ENCODE measurements around the gene SGPP1. TPM values are rescaled to one million over a fixed set of nuclear protein-coding genes. Genes with fewer than 3 reads are reported as not detected.

SGPP1 gene
- total and polyA plus RNA-seq, 2 donors (not counting 1 experiment from before 2014, with no cell fraction given) = 13.8 to 46.4 TPM

GRCh38 chr14:63673886-63674497 lies 53.9 kb downstream of the SGPP1 start:
- H3K27me3 Mint-ChIP-seq = no peaks in the 10 kb centered on the region
- no peaks in the 10 kb centered on the region for H3K9me3 Mint-ChIP-seq (ENCODE audit: insufficient read depth)
- H3K4me3 Mint-ChIP-seq = no peak overlapping the region
- H3K4me2 ChIP-seq (replicated peaks; ENCODE audit: low read depth, low read length, poor library complexity, severe bottlenecking) = no peak overlapping the region
- H3K4me1 ChIP-seq (ENCODE audit: control insufficient read depth in 2 of 2, insufficient read depth in 2 of 2, low read length in 2 of 2) = no peaks in the 10 kb centered on the region
- H2AFZ ChIP-seq (ENCODE audit: insufficient read depth, low read depth, low read length, poor library complexity, severe bottlenecking) = no peak overlapping the region
- H3K4me1 Mint-ChIP-seq = no peaks in the 10 kb centered on the region
- H3K9ac ChIP-seq (ENCODE audit: low read length) = no peak overlapping the region
- H3K27me3 ChIP-seq (replicated peaks in 1 of 4; ENCODE audit: control extremely low read depth in 1 of 4, control insufficient read depth in 3 of 4, insufficient read depth in 4 of 4, low read length in 3 of 4) = no peaks in the 10 kb centered on the region
- H3K36me3 ChIP-seq (replicated peaks in 1 of 2; ENCODE audit: control extremely low read depth in 1 of 2, control insufficient read depth in 1 of 2, extremely low read depth in 1 of 2, insufficient read depth in 2 of 2, low read length in 1 of 2) = peaks cover 0 to 14% of the 10 kb centered on the region in 2 experiments
- intact Hi-C loops (cut with micrococcal nuclease) = no loop called here
- POLR2A ChIA-PET = no interaction called here
- no peaks in the 10 kb centered on the region for H3K79me2 ChIP-seq (ENCODE audit: control insufficient read depth, insufficient read depth, low read length)
- no peak overlapping the region for H3K27ac ChIP-seq (ENCODE audit: low read length in 2 of 2)
- no peaks in the 10 kb centered on the region for H4K20me1 ChIP-seq (ENCODE audit: control insufficient read depth, insufficient read depth, low read length, poor library complexity, severe bottlenecking)
- no peak for DNase-seq
- H3K27ac Mint-ChIP-seq = no peak overlapping the region
- ATAC-seq (ENCODE audit: low read depth) = no peak
- no peaks in the 10 kb centered on the region for H3K9me3 ChIP-seq (ENCODE audit: control extremely low read depth in 1 of 3, control insufficient read depth in 2 of 3, insufficient read depth in 1 of 3, low read length in 2 of 3)
- H3K4me3 ChIP-seq (ENCODE audit: control extremely low read depth in 1 of 5, extremely low read depth in 1 of 5, insufficient read depth in 1 of 5, low read depth in 2 of 5, low read length in 4 of 5) = no peak overlapping the region
- CTCF ChIA-PET = no interaction called here
- TF ChIP-seq EZH2 (IDR thresholded peaks at IDR 0.05; ENCODE audit: borderline replicate concordance, insufficient read depth, low read depth, low read length, poor library complexity, severe bottlenecking) (no peak), CTCF (IDR thresholded peaks at IDR 0.05) (no peak)
- 100% methylated on average over 1 of the region's 7 CpGs for WGBS (ENCODE audit: insufficient coverage)

- Histone ChIP-seq H3K4me3 (ENCODE audit: control extremely low read depth in 1 of 5, extremely low read depth in 1 of 5, insufficient read depth in 1 of 5, low read depth in 2 of 5, low read length in 4 of 5) (no peak overlapping the region), H3K79me2 (ENCODE audit: control insufficient read depth, insufficient read depth, low read length) (no peaks in the 10 kb centered on the region), H3K9ac (ENCODE audit: low read length) (no peak overlapping the region), H3K4me2 (replicated peaks; ENCODE audit: low read depth, low read length, poor library complexity, severe bottlenecking) (no peak overlapping the region), H3K9me3 (ENCODE audit: control extremely low read depth in 1 of 3, control insufficient read depth in 2 of 3, insufficient read depth in 1 of 3, low read length in 2 of 3) (no peaks in the 10 kb centered on the region), H3K36me3 (replicated peaks in 1 of 2; ENCODE audit: control extremely low read depth in 1 of 2, control insufficient read depth in 1 of 2, extremely low read depth in 1 of 2, insufficient read depth in 2 of 2, low read length in 1 of 2) (peaks cover 0 to 14% of the 10 kb centered on the region in 2 experiments), H4K20me1 (ENCODE audit: control insufficient read depth, insufficient read depth, low read length, poor library complexity, severe bottlenecking) (no peaks in the 10 kb centered on the region), H3K27ac (ENCODE audit: low read length in 2 of 2) (no peak overlapping the region), H3K4me1 (ENCODE audit: control insufficient read depth in 2 of 2, insufficient read depth in 2 of 2, low read length in 2 of 2) (no peaks in the 10 kb centered on the region), H3K27me3 (replicated peaks in 1 of 4; ENCODE audit: control extremely low read depth in 1 of 4, control insufficient read depth in 3 of 4, insufficient read depth in 4 of 4, low read length in 3 of 4) (no peaks in the 10 kb centered on the region), H2AFZ (ENCODE audit: insufficient read depth, low read depth, low read length, poor library complexity, severe bottlenecking) (no peak overlapping the region)
- H3K27ac Mint-ChIP-seq = no peak overlapping the region
- POLR2A ChIA-PET = no interaction called here
- DNase-seq = no peak
- 100% methylated on average over 3 of the region's 5 CpGs for WGBS (ENCODE audit: insufficient coverage)
- TF ChIP-seq CTCF (IDR thresholded peaks at IDR 0.05) (no peak), EZH2 (IDR thresholded peaks at IDR 0.05; ENCODE audit: borderline replicate concordance, insufficient read depth, low read depth, low read length, poor library complexity, severe bottlenecking) (no peak)
- H3K4me1 Mint-ChIP-seq = no peaks in the 10 kb centered on the region
- H3K4me3 Mint-ChIP-seq = no peak overlapping the region
- intact Hi-C loops (cut with micrococcal nuclease) = no loop called here
- H3K27me3 Mint-ChIP-seq = no peaks in the 10 kb centered on the region
- no peaks in the 10 kb centered on the region for H3K9me3 Mint-ChIP-seq (ENCODE audit: insufficient read depth)
- CTCF ChIA-PET = no interaction called here
- no peak for ATAC-seq (ENCODE audit: low read depth)
These were observed 54.6 kb downstream of the SGPP1 start for GRCh38 chr14:63673255-63673654.

All from B cell (primary cell).